ENCODE measurements around the gene AASDH.

Gene AASDH

GRCh38 chr4:56307423-56307822 is 79.9 kb downstream of the AASDH start:
- DNase-seq (ENCODE audit: low read depth) = no peak
- in situ Hi-C loops (cut with HindIII; ENCODE audit: low sequenced_read_pairs) = no loop called here
- TF ChIP-seq, protein P1, sequence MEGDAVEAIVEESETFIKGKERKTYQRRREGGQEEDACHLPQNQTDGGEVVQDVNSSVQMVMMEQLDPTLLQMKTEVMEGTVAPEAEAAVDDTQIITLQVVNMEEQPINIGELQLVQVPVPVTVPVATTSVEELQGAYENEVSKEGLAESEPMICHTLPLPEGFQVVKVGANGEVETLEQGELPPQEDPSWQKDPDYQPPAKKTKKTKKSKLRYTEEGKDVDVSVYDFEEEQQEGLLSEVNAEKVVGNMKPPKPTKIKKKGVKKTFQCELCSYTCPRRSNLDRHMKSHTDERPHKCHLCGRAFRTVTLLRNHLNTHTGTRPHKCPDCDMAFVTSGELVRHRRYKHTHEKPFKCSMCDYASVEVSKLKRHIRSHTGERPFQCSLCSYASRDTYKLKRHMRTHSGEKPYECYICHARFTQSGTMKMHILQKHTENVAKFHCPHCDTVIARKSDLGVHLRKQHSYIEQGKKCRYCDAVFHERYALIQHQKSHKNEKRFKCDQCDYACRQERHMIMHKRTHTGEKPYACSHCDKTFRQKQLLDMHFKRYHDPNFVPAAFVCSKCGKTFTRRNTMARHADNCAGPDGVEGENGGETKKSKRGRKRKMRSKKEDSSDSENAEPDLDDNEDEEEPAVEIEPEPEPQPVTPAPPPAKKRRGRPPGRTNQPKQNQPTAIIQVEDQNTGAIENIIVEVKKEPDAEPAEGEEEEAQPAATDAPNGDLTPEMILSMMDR (IDR thresholded peaks at IDR 0.05; ENCODE audit: low read depth, low read length, missing control alignments) = no peak

GRCh38 chr4:56305390-56305789 is 81.9 kb downstream of the AASDH start:
- TF ChIP-seq, protein P1 (IDR thresholded peaks at IDR 0.05; ENCODE audit: low read depth, low read length, missing control alignments) = no peak
- DNase-seq (ENCODE audit: low read depth) = no peak
- no peak overlapping the region for H3K4me3 ChIP-seq (ENCODE audit: low read depth, low read length)
- in situ Hi-C loops (cut with HindIII; ENCODE audit: low sequenced_read_pairs) = no loop called here

More at GRCh38 chr4:56307423-56307822, 79.9 kb downstream of the AASDH start:
- H3K4me3 ChIP-seq (ENCODE audit: low read depth, low read length) = no peak overlapping the region

- no peak for DNase-seq (ENCODE audit: low read depth)
- TF ChIP-seq, protein P1 (IDR thresholded peaks at IDR 0.05; ENCODE audit: low read depth, low read length, missing control alignments) = no peak
- in situ Hi-C loops (cut with HindIII; ENCODE audit: low sequenced_read_pairs) = no loop called here
- H3K4me3 ChIP-seq (ENCODE audit: low read depth, low read length) = no peak overlapping the region
Measured at GRCh38 chr4:56303921-56304320, 83.4 kb downstream of the AASDH start.

GRCh38 chr4:56302760-56303159 is 84.5 kb downstream of the AASDH start:
- in situ Hi-C loops (cut with HindIII; ENCODE audit: low sequenced_read_pairs) = no loop called here
- TF ChIP-seq, protein P1 (IDR thresholded peaks at IDR 0.05; ENCODE audit: low read depth, low read length, missing control alignments) = no peak
- H3K4me3 ChIP-seq (ENCODE audit: low read depth, low read length) = no peak overlapping the region
- DNase-seq (ENCODE audit: low read depth) = no peak

DNA sequence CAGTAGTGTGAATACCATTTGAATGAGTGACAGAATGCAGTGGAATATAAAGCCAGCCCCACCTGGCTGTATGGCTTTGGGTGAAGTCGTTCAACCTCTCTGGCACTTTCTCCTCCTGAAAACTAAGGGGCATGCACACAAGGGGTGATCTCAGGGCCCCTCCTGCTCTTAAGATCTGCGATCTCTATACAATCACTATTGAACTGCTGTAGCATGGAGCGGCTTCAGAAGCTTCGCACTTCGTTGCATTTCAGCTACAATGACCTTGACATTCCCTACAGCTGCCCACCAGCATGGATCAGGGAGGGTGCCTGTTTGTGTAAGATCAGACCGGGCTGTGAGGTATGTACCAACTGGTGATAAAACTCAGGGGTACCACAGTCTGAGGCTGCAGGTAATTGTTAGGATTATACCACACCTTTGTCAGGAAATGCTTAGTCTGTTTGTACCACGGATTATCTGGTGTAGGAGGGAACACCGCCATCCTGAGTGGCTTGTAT is 85.2 kb downstream of the AASDH start:
- no peak for DNase-seq (ENCODE audit: low read depth)
- TF ChIP-seq, protein P1 (IDR thresholded peaks at IDR 0.05; ENCODE audit: low read depth, low read length, missing control alignments) = no peak
- in situ Hi-C loops (cut with HindIII; ENCODE audit: low sequenced_read_pairs) = no loop called here
- H3K4me3 ChIP-seq (ENCODE audit: low read depth, low read length) = no peak overlapping the region

DNA sequence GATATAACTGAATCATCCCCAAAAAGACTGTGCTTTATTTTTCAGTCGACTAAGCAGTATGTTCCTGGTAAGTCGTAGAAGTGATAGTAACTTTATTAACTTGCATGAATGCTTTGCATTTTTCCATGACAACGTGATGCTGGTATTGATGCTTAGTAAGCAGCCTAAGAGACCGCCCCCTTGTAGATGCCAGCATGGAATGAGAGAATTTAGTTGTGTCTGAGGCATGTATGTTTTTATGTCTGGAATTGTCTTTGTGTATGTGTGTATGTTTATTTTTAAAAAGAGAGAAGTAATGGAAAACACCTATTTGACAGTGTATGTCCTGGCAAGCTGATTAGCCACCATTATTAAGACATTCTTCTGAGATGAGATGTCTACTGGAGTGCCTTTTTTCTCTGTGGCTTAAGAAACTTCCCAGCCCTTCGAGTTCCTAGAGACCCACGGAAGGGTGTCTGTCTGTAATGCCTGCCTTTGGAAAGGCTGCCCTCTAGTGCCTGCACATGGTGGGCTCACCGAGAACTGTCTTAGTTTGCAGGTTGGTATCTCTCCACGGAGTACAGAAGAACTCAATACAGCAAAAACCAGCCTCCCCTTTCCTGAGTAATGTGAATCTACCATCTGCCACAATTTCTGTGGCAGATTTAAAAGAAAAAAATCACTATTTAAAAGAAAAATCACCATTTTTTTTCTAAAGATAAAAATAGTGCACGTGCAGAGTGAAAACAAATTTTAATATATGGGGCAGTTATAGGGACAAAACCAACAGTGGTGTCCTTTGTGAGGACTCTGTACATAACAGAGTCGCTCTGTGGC is 85.9 kb downstream of the AASDH start:
- TF ChIP-seq, protein P1 (IDR thresholded peaks at IDR 0.05; ENCODE audit: low read depth, low read length, missing control alignments) = peak; percentile 98
- in situ Hi-C loops (cut with HindIII; ENCODE audit: low sequenced_read_pairs) = no loop called here
- H3K4me3 ChIP-seq (ENCODE audit: low read depth, low read length) = no peak overlapping the region
- DNase-seq (ENCODE audit: low read depth) = peak; percentile 89
